A549 (cell line): ENCODE data around the gene CPNE4.

ENCODE experiments used
- RAD21 ChIP-seq, 2 experiments: fragments of >200 bp in 1 of 2; sonication (Bioruptor Twin) in 1 of 2; formaldehyde crosslinking in 1 of 2; IDR thresholded peaks in 1 of 2; conservative IDR thresholded peaks in 1 of 2; 2 replicates in 1 of 2; 3 replicates in 1 of 2; pipeline ENCODE4 v1.6.1; 2012 to 2018; ENCODE audit warnings: inconsistent platforms in 1 of 2
- TP53 ChIP-seq: fragments of 250-450 bp; sonication (Bioruptor Pico); IDR thresholded peaks from 2 replicates; pipeline ENCODE4 v1.5.0; 2021; ENCODE audit warnings: mild to moderate bottlenecking, moderate library complexity

GRCh38 chr3:131530388-131530787 is 504.4 kb downstream of the CPNE4 start:
- TF ChIP-seq RAD21 (conservative IDR thresholded peaks at IDR 0.05 in 1 of 2, IDR thresholded peaks at IDR 0.05 in 1 of 2), result no peak
- no peak for TF ChIP-seq TP53 (CRISPR knock-in tag)
